Breast epithelium (tissue), 3 donors: Measurements from ENCODE around the gene C1orf21.

Source experiments
- POLR2AphosphoS5 ChIP-seq, 3 donors: sonication (generic); formaldehyde crosslinking; IDR thresholded peaks; one replicate each; pipeline ENCODE4 v1.6.1; 2017; ENCODE audit warnings: antibody characterized with exemption in 3 of 3
- TF ChIP-seq, protein P1 (sequence below), 3 donors: fragments of 450-650 bp; IDR thresholded peaks; one replicate each; pipeline ENCODE4 v1.5.1; 2016 to 2017; ENCODE audit warnings: antibody characterized with exemption in 3 of 3, mild to moderate bottlenecking in 3 of 3, moderate library complexity in 3 of 3

DNA sequence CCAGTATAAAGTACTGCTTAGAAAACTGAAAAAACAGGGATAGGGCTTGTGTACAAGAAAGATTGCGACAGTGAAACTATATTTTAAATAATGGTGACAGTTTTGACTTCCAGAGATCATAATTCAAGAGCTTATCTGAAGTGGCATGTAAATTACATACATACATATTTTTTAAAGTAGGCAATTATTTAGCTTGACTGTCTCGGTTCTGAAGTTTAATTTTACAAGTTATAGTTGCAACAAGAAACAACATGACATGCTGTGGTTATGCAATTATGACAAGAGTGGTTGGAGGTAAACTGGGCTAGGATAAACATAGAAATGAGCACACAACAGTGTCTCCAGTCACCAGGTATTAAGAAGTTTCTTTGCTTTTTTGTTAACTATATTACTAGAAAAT lies 4.1 kb downstream of the C1orf21 start:
- TF ChIP-seq POLR2AphosphoS5 (IDR thresholded peaks at IDR 0.05): no peak
- TF ChIP-seq, protein P1, sequence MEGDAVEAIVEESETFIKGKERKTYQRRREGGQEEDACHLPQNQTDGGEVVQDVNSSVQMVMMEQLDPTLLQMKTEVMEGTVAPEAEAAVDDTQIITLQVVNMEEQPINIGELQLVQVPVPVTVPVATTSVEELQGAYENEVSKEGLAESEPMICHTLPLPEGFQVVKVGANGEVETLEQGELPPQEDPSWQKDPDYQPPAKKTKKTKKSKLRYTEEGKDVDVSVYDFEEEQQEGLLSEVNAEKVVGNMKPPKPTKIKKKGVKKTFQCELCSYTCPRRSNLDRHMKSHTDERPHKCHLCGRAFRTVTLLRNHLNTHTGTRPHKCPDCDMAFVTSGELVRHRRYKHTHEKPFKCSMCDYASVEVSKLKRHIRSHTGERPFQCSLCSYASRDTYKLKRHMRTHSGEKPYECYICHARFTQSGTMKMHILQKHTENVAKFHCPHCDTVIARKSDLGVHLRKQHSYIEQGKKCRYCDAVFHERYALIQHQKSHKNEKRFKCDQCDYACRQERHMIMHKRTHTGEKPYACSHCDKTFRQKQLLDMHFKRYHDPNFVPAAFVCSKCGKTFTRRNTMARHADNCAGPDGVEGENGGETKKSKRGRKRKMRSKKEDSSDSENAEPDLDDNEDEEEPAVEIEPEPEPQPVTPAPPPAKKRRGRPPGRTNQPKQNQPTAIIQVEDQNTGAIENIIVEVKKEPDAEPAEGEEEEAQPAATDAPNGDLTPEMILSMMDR (IDR thresholded peaks at IDR 0.05): no peak
